HepG2 (cell line): ENCODE measurements around the gene CNIH3. TPM values are rescaled to one million over a fixed set of nuclear protein-coding genes. Genes with fewer than 3 reads are reported as not detected.

Experiments
- ATAC-seq: fragments of 200-7000 bp; cut with Tn5 transposase; 3 replicates; pipeline ENCODE4 v1.9.1; 2020; ENCODE audit warnings: mild to moderate bottlenecking, moderate library complexity
- BruUV-seq: library from RNA; stranded (reverse); fragments of 400-500 nt; replicated peaks from 2 replicates; lab custom pipeline; 2021; lab: Mats Ljungman, UMichigan
- CTCF ChIA-PET: fragments of 300-600 bp; formaldehyde crosslinking; extraction: SDS; loops from one replicate; lab custom pipeline; 2021; ENCODE audit warnings: low total read pairs, inconsistent platforms, low intra/inter-chr PET ratio; lab: Yijun Ruan, JAX
- POLR2A ChIA-PET: fragments of 350-600 bp; sonication (Branson Sonifier 250); formaldehyde crosslinking; loops from one replicate; lab custom pipeline; 2020; ENCODE audit warnings: antibody characterized with exemption, inconsistent platforms; lab: Yijun Ruan, JAX
- DNase-seq: peaks from one replicate; pipeline ENCODE4 v3.0.0-alpha.2; 2015; ENCODE audit warnings: low spot score
- FAIRE-seq: peaks from 3 replicates; lab custom pipeline; 2011; peaks lifted over from hg19 to GRCh38; lab: Jason Lieb, UNC
- H2AFZ ChIP-seq: one replicate; pipeline ENCODE4 v1.6.1; 2011; ENCODE audit warnings: low read length, inconsistent platforms
- H3K27ac ChIP-seq: fragments of 300-600 bp; 3 replicates; pipeline ENCODE4 v1.8.0; 2011; ENCODE audit warnings: mixed run types, mild to moderate bottlenecking, mixed read lengths, low read length, inconsistent platforms; ENCODE audit not compliant: insufficient read depth; ENCODE audit errors: extremely low read length
- H3K27me3 ChIP-seq, 2 experiments: fragments of 200-600 bp in 1 of 2; 2 replicates in 1 of 2; 3 replicates in 1 of 2; pipeline versions ENCODE4 v1.6.0 to v1.8.0; 2011; ENCODE audit warnings: low read length in 2 of 2, mild to moderate bottlenecking in 2 of 2, moderate library complexity in 2 of 2, inconsistent platforms in 1 of 2; ENCODE audit not compliant: insufficient read depth in 2 of 2, control insufficient read depth in 1 of 2
- H3K36me3 ChIP-seq, 2 experiments: fragments of 200-600 bp in 1 of 2; replicated peaks in 1 of 2; 2 replicates in 1 of 2; 3 replicates in 1 of 2; pipeline versions ENCODE4 v1.5.1 to v1.8.0; 2011; ENCODE audit warnings: low read length in 2 of 2, inconsistent platforms in 1 of 2; ENCODE audit not compliant: insufficient read depth in 2 of 2, control insufficient read depth in 1 of 2
- H3K4me1 ChIP-seq: 2 replicates; pipeline ENCODE4 v1.5.1; 2012; ENCODE audit warnings: low read length, inconsistent platforms; ENCODE audit not compliant: insufficient read depth
- H3K4me2 ChIP-seq: 2 replicates; pipeline ENCODE4 v1.6.0; 2011; ENCODE audit warnings: low read depth, low read length, inconsistent platforms
- H3K4me3 ChIP-seq, 3 experiments: fragments of 200-600 bp in 1 of 3; sonication (generic), shearing (Covaris generic) in 1 of 3; replicated peaks in 1 of 3; 2 replicates each; pipeline ENCODE4 v1.5.1; 2011 to 2016; ENCODE audit warnings: low read length in 3 of 3, inconsistent platforms in 2 of 3, low read depth in 2 of 3, mild to moderate bottlenecking in 2 of 3, control low read depth in 1 of 3, mixed read lengths in 1 of 3; ENCODE audit not compliant: insufficient read depth in 1 of 3
- H3K79me2 ChIP-seq: one replicate; pipeline ENCODE4 v1.6.1; 2011; ENCODE audit warnings: low read length, inconsistent platforms; ENCODE audit not compliant: insufficient read depth
- H3K9ac ChIP-seq: 2 replicates; pipeline ENCODE4 v1.6.0; 2011; ENCODE audit warnings: mild to moderate bottlenecking, low read depth, low read length, inconsistent platforms; ENCODE audit not compliant: insufficient read depth
- H3K9me3 ChIP-seq: 2 replicates; pipeline ENCODE4 v1.5.1; 2012; ENCODE audit warnings: mild to moderate bottlenecking, low read length
- H4K20me1 ChIP-seq: 2 replicates; pipeline ENCODE4 v1.6.0; 2011; ENCODE audit warnings: inconsistent platforms, mild to moderate bottlenecking, low read length, moderate library complexity; ENCODE audit not compliant: insufficient read depth
- HNRNPLL ChIP-seq: fragments of 200-400 bp; formaldehyde crosslinking; IDR thresholded peaks from 2 replicates; pipeline ENCODE4 v1.6.1; 2017; ENCODE audit warnings: mild to moderate bottlenecking, low read depth, low read length; ENCODE audit not compliant: poor library complexity, severe bottlenecking
- MTA3 ChIP-seq: sonication (generic); formaldehyde crosslinking; IDR thresholded peaks from 2 replicates; pipeline ENCODE4 v1.4.0; 2020; ENCODE audit warnings: missing genetic modification reagents
- MZF1 ChIP-seq: sonication (generic); formaldehyde crosslinking; IDR thresholded peaks from 2 replicates; pipeline ENCODE4 v1.8.1; 2023; ENCODE audit warnings: mild to moderate bottlenecking, missing genetic modification reagents, borderline replicate concordance
- PHF5A ChIP-seq: IDR thresholded peaks from one replicate; pipeline ENCODE4 v1.6.1; 2018; ENCODE audit warnings: low read depth, missing genetic modification reagents; ENCODE audit not compliant: unreplicated experiment
- PRPF4 ChIP-seq: fragments of 200-400 bp; formaldehyde crosslinking; IDR thresholded peaks from 2 replicates; pipeline ENCODE4 v1.6.1; 2016; ENCODE audit warnings: low read length, low read depth; ENCODE audit not compliant: poor library complexity, severe bottlenecking
- RBFOX2 ChIP-seq: fragments of 200-400 bp; formaldehyde crosslinking; IDR thresholded peaks from 2 replicates; pipeline ENCODE4 v1.6.1; 2017; ENCODE audit warnings: low read depth, mild to moderate bottlenecking, low read length
- SAP130 ChIP-seq: IDR thresholded peaks from 2 replicates; pipeline ENCODE4 v1.6.1; 2016; ENCODE audit warnings: low read depth
- SKI ChIP-seq: fragments of 450-650 bp; IDR thresholded peaks from one replicate; pipeline ENCODE4 v1.6.1; 2018; ENCODE audit warnings: mild to moderate bottlenecking; ENCODE audit not compliant: partially characterized antibody
- SP140L ChIP-seq: sonication (generic); formaldehyde crosslinking; IDR thresholded peaks from 2 replicates; pipeline ENCODE4 v1.4.0; 2020; ENCODE audit warnings: missing genetic modification reagents, borderline replicate concordance
- STAT5B ChIP-seq: sonication (generic); formaldehyde crosslinking; IDR thresholded peaks from 2 replicates; pipeline ENCODE4 v1.4.0; 2020; ENCODE audit warnings: missing genetic modification reagents
- ZFP36L2 ChIP-seq: sonication (generic); formaldehyde crosslinking; IDR thresholded peaks from 2 replicates; pipeline ENCODE4 v1.4.0; 2020; ENCODE audit warnings: missing genetic modification reagents
- ZMAT3 ChIP-seq: sonication (generic); formaldehyde crosslinking; conservative IDR thresholded peaks from 2 replicates; pipeline ENCODE4 v1.7.0; 2021; ENCODE audit warnings: missing genetic modification reagents
- ZNF331 ChIP-seq: sonication (generic); formaldehyde crosslinking; IDR thresholded peaks from 2 replicates; pipeline ENCODE4 v1.4.0; 2020; ENCODE audit warnings: missing genetic modification reagents
- ZNF607 ChIP-seq: sonication (generic); formaldehyde crosslinking; IDR thresholded peaks from 2 replicates; pipeline ENCODE4 v1.5.1; 2020; ENCODE audit warnings: missing genetic modification reagents, mild to moderate bottlenecking, borderline replicate concordance
- ZNF652 ChIP-seq: IDR thresholded peaks from 2 replicates; pipeline ENCODE4 v1.6.1; 2016; ENCODE audit warnings: low read depth, borderline replicate concordance
- WGBS: methylation state at CpG from one replicate; pipeline ENCODE4 v1.1.6; 2017; ENCODE audit warnings: low lambda C conversion rate; 5-methylcytosine and 5-hydroxymethylcytosine counted together
- in situ Hi-C: cut with HindIII; loops from 2 replicates; pipeline ENCODE4 v1.10.0; 2017; ENCODE audit warnings: low pct_unique_long_range_greater_than_20kb; ENCODE audit not compliant: extremely low pct_ligation_motif_present
- intact Hi-C: fragments of 100-400 bp; cut with micrococcal nuclease; formaldehyde crosslinking; loops from one replicate; pipeline ENCODE4 v1.10.0; 2022; ENCODE audit not compliant: unreplicated experiment
- polyA plus RNA-seq, 8 experiments: library from polyadenylated mRNA; depleted of rRNA in 3 of 8; stranded (reverse) in 7 of 8; unstranded in 1 of 8; fragments of >200 nt; fragmentation: Illumina TruSeq in 4 of 8; extraction: Trizol in 4 of 8; gene quantifications; 2 replicates each; pipeline versions ENCODE4 v1.2.1 to v1.2.3, GENCODE V29; 2011 to 2016; ENCODE audit warnings: low read depth in 4 of 8, missing spikeins in 1 of 8, mixed read lengths in 1 of 8; ENCODE audit not compliant: insufficient read depth in 1 of 8
- total RNA-seq, 5 experiments: library from RNA; depleted of rRNA; stranded (reverse); fragments of >200 nt; fragmentation: Illumina TruSeq; extraction: Trizol; gene quantifications; 2 replicates each; pipeline ENCODE4 v1.2.3, GENCODE V29; 2016; ENCODE audit warnings: low read depth in 1 of 5
- TF ChIP-seq, protein P1 (sequence below): sonication (generic); formaldehyde crosslinking; IDR thresholded peaks from 2 replicates; pipeline ENCODE4 v1.4.0; 2020; ENCODE audit warnings: low read depth, missing genetic modification reagents
- TF ChIP-seq, protein P2 (sequence below): sonication (generic); formaldehyde crosslinking; IDR thresholded peaks from 2 replicates; pipeline ENCODE4 v1.9.0; 2021; ENCODE audit warnings: missing genetic modification reagents, mild to moderate bottlenecking, borderline replicate concordance
- TF ChIP-seq, protein P3 (sequence below): sonication (generic); formaldehyde crosslinking; IDR thresholded peaks from 2 replicates; pipeline ENCODE4 v1.4.0; 2020; ENCODE audit warnings: mild to moderate bottlenecking, missing genetic modification reagents

CNIH3 gene
- total and polyA plus RNA-seq, 2 of the 13 experiments (the other 11 are each of a cell fraction or from before 2014, with no cell fraction given) = 0.36 to 1.1 TPM

GRCh38 chr1:224580006-224580405 lies 36.1 kb upstream of the CNIH3 start:
- ATAC-seq (no peak), FAIRE-seq (no peak), DNase-seq (no peak)
- in situ Hi-C loops (no loop called here), intact Hi-C loops (no loop called here)
- Histone ChIP-seq H3K4me3 (no peak overlapping the region), H3K9me3 (no peaks in the 10 kb centered on the region), H3K4me2 (no peak overlapping the region), H3K79me2 (no peaks in the 10 kb centered on the region), H2AFZ (no peak overlapping the region), H4K20me1 (no peaks in the 10 kb centered on the region), H3K4me1 (no peaks in the 10 kb centered on the region), H3K9ac (no peak overlapping the region), H3K36me3 (no peaks in the 10 kb centered on the region), H3K27me3 (no peaks in the 10 kb centered on the region; a peak in 1 of 5 replicates), H3K27ac (no peak overlapping the region)
- 24% methylated on average over 3 of the region's 3 CpGs for WGBS
- ChIA-PET CTCF (no interaction called here), POLR2A (no interaction called here)
- no TSS peak for BruUV-seq
- TF ChIP-seq SP140L = no peak
- no peak for TF ChIP-seq MTA3 (CRISPR knock-in tag)
- TF ChIP-seq ZFP36L2 = no peak
- TF ChIP-seq SKI = no peak
- TF ChIP-seq, protein P1, sequence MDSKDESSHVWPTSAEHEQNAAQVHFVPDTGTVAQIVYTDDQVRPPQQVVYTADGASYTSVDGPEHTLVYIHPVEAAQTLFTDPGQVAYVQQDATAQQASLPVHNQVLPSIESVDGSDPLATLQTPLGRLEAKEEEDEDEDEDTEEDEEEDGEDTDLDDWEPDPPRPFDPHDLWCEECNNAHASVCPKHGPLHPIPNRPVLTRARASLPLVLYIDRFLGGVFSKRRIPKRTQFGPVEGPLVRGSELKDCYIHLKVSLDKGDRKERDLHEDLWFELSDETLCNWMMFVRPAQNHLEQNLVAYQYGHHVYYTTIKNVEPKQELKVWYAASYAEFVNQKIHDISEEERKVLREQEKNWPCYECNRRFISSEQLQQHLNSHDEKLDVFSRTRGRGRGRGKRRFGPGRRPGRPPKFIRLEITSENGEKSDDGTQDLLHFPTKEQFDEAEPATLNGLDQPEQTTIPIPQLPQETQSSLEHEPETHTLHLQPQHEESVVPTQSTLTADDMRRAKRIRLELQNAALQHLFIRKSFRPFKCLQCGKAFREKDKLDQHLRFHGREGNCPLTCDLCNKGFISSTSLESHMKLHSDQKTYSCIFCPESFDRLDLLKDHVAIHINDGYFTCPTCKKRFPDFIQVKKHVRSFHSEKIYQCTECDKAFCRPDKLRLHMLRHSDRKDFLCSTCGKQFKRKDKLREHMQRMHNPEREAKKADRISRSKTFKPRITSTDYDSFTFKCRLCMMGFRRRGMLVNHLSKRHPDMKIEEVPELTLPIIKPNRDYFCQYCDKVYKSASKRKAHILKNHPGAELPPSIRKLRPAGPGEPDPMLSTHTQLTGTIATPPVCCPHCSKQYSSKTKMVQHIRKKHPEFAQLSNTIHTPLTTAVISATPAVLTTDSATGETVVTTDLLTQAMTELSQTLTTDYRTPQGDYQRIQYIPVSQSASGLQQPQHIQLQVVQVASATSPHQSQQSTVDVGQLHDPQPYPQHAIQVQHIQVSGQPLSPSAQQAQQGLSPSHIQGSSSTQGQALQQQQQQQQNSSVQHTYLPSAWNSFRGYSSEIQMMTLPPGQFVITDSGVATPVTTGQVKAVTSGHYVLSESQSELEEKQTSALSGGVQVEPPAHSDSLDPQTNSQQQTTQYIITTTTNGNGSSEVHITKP (CRISPR knock-in tag) = no peak
- no peak for TF ChIP-seq MZF1 (CRISPR knock-in tag)
- TF ChIP-seq, protein P2, sequence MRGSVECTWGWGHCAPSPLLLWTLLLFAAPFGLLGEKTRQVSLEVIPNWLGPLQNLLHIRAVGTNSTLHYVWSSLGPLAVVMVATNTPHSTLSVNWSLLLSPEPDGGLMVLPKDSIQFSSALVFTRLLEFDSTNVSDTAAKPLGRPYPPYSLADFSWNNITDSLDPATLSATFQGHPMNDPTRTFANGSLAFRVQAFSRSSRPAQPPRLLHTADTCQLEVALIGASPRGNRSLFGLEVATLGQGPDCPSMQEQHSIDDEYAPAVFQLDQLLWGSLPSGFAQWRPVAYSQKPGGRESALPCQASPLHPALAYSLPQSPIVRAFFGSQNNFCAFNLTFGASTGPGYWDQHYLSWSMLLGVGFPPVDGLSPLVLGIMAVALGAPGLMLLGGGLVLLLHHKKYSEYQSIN (CRISPR knock-in tag) = no peak
- no peak for TF ChIP-seq PRPF4
- TF ChIP-seq ZMAT3 (CRISPR knock-in tag) = no peak
- TF ChIP-seq SAP130 (CRISPR knock-in tag) = no peak
- no peak for TF ChIP-seq ZNF331
- TF ChIP-seq ZNF652 = no peak
- TF ChIP-seq HNRNPLL = no peak
- TF ChIP-seq ZNF607 (CRISPR knock-in tag) = no peak
- no peak for TF ChIP-seq STAT5B (CRISPR knock-in tag)
- TF ChIP-seq PHF5A (CRISPR knock-in tag) = no peak
- TF ChIP-seq, protein P3, sequence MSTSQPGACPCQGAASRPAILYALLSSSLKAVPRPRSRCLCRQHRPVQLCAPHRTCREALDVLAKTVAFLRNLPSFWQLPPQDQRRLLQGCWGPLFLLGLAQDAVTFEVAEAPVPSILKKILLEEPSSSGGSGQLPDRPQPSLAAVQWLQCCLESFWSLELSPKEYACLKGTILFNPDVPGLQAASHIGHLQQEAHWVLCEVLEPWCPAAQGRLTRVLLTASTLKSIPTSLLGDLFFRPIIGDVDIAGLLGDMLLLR (CRISPR knock-in tag) = no peak
- no peak for TF ChIP-seq RBFOX2
